K562 (cell line): Measurements from ENCODE around the gene TNFAIP3. TPM values are rescaled to one million over a fixed set of nuclear protein-coding genes. Genes with fewer than 3 reads are reported as not detected.
A peak's percentile ranks its signal among the peaks of the same experiment; 100 is the strongest.

ENCODE experiments used
- BRCA1 ChIP-seq, 2 experiments: fragments of 450-650 bp in 1 of 2; sonication (generic) in 1 of 2; formaldehyde crosslinking in 1 of 2; IDR thresholded peaks; 2 replicates each; pipeline versions ENCODE4 v1.5.0 to v1.6.1; 2017 to 2020; ENCODE audit warnings: mild to moderate bottlenecking in 1 of 2, missing genetic modification reagents in 1 of 2
- CXXC5 ChIP-seq: fragments of 250-450 bp; sonication (Bioruptor Pico); IDR thresholded peaks from 2 replicates; pipeline ENCODE4 v1.8.0; 2022; ENCODE audit warnings: inconsistent platforms, mild to moderate bottlenecking, moderate library complexity
- FOS ChIP-seq: IDR thresholded peaks from 3 replicates; pipeline ENCODE4 v1.6.1; 2011; ENCODE audit not compliant: insufficient read length; ENCODE audit errors: extremely low read depth
- HMG20A ChIP-seq: fragments of 450-650 bp; formaldehyde crosslinking; conservative IDR thresholded peaks from 2 replicates; pipeline ENCODE4 v1.4.0; 2020; ENCODE audit warnings: mild to moderate bottlenecking, mixed read lengths
- KDM2B ChIP-seq: fragments of 250-450 bp; sonication (Bioruptor Pico); IDR thresholded peaks from 2 replicates; pipeline ENCODE4 v1.8.0; 2021; ENCODE audit warnings: mild to moderate bottlenecking, moderate library complexity
- KDM5B ChIP-seq: fragments of 200-600 bp; sonication (generic); IDR thresholded peaks from 2 replicates; pipeline ENCODE4 v1.6.1; 2012; ENCODE audit warnings: low read depth, mild to moderate bottlenecking, moderate library complexity, low read length, control low read depth, inconsistent platforms; ENCODE audit not compliant: insufficient replicate concordance
- MYC ChIP-seq, 2 experiments: fragments of 250-450 bp in 1 of 2; sonication (Bioruptor Pico) in 1 of 2; IDR thresholded peaks; 2 replicates each; pipeline versions ENCODE4 v1.5.1 to v1.6.1; 2012 to 2021; ENCODE audit warnings: low read depth in 2 of 2, borderline replicate concordance in 1 of 2, improper control_type of control experiment in 1 of 2, low read length in 1 of 2, mild to moderate bottlenecking in 1 of 2, moderate library complexity in 1 of 2
- NCOA2 ChIP-seq, 2 experiments: fragments of 450-650 bp; IDR thresholded peaks; 2 replicates each; pipeline ENCODE4 v1.6.1; 2018; ENCODE audit warnings: mild to moderate bottlenecking in 2 of 2, moderate library complexity in 1 of 2; ENCODE audit not compliant: partially characterized antibody in 2 of 2
- NCOR1 ChIP-seq: fragments of 450-650 bp; IDR thresholded peaks from 2 replicates; pipeline ENCODE4 v1.6.1; 2016; ENCODE audit warnings: mild to moderate bottlenecking, moderate library complexity
- PHTF2 ChIP-seq: fragments of 250-450 bp; sonication (Bioruptor Pico); IDR thresholded peaks from 2 replicates; pipeline ENCODE4 v1.5.0; 2021; ENCODE audit warnings: mild to moderate bottlenecking
- POLR3G ChIP-seq: IDR thresholded peaks from 2 replicates; pipeline ENCODE4 v1.6.1; 2011; ENCODE audit not compliant: insufficient read length, insufficient replicate concordance; ENCODE audit errors: extremely low read depth
- SLC30A9 ChIP-seq: fragments of 250-450 bp; sonication (Bioruptor Pico); IDR thresholded peaks from 2 replicates; pipeline ENCODE4 v1.8.0; 2022; ENCODE audit warnings: mild to moderate bottlenecking, moderate library complexity
- TCFL5 ChIP-seq: fragments of 250-450 bp; sonication (Bioruptor Pico); conservative IDR thresholded peaks from 2 replicates; pipeline ENCODE4 v1.6.1; 2021; ENCODE audit warnings: mild to moderate bottlenecking, moderate library complexity, matching md5 sums
- TEAD1 ChIP-seq, 2 experiments: fragments of 450-650 bp in 1 of 2; sonication (generic) in 1 of 2; formaldehyde crosslinking; IDR thresholded peaks; 2 replicates each; pipeline versions ENCODE4 v1.4.0 to v1.8.0; 2020 to 2022; ENCODE audit warnings: mild to moderate bottlenecking in 2 of 2, missing genetic modification reagents in 1 of 2
- TEAD2 ChIP-seq: fragments of 450-650 bp; IDR thresholded peaks from 2 replicates; pipeline ENCODE4 v1.6.1; 2016; ENCODE audit warnings: missing genetic modification characterization, control low read depth, missing compliant biosample characterization
- ZEB2 ChIP-seq: fragments of 450-650 bp; IDR thresholded peaks from 2 replicates; pipeline ENCODE4 v1.6.1; 2016
- polyA plus RNA-seq, 8 experiments: library from polyadenylated mRNA; depleted of rRNA in 4 of 8; stranded (reverse) in 5 of 8; unstranded in 3 of 8; fragments of >200 nt; fragmentation: Nextera tagmentation in 2 of 8; fragmentation: Illumina TruSeq in 1 of 8; extraction: Ambion mirVana in 2 of 8; extraction: Trizol in 1 of 8; gene quantifications; 2 replicates each; pipeline versions ENCODE4 v1.2.1 to v1.2.3, GENCODE V29; 2011 to 2014; ENCODE audit warnings: inconsistent platforms in 1 of 8, missing spikeins in 1 of 8
- total RNA-seq, 7 experiments: library from RNA; depleted of rRNA in 6 of 7; stranded (reverse); fragments of >200 nt in 6 of 7; fragmentation: Illumina TruSeq in 2 of 7; extraction: Trizol in 2 of 7; gene quantifications; 2 replicates each; pipeline versions ENCODE4 v1.2.1 to v1.2.3, GENCODE V29; 2011 to 2021; ENCODE audit warnings: low replicate concordance in 1 of 7
- TF ChIP-seq, protein P1 (sequence below): fragments of 250-450 bp; sonication (Bioruptor Pico); IDR thresholded peaks from 2 replicates; pipeline ENCODE4 v1.5.0; 2020; ENCODE audit warnings: mild to moderate bottlenecking
- TF ChIP-seq, protein P2 (sequence below): fragments of 450-650 bp; formaldehyde crosslinking; IDR thresholded peaks from 2 replicates; pipeline ENCODE4 v1.4.0; 2020; ENCODE audit warnings: mild to moderate bottlenecking, moderate library complexity
- TF ChIP-seq, protein P3 (sequence below), 2 experiments: fragments of 150-350 bp in 1 of 2; IDR thresholded peaks; 2 replicates each; pipeline ENCODE4 v1.6.1; 2012 to 2016; ENCODE audit warnings: low read depth in 2 of 2, low read length in 2 of 2, mild to moderate bottlenecking in 1 of 2, moderate library complexity in 1 of 2

TNFAIP3 gene
- total and polyA plus RNA-seq, 9 of the 15 experiments (the other 6 are each of a cell fraction or from before 2014, with no cell fraction given) = 0.79 to 17.0 (median 6.4) TPM

DNA sequence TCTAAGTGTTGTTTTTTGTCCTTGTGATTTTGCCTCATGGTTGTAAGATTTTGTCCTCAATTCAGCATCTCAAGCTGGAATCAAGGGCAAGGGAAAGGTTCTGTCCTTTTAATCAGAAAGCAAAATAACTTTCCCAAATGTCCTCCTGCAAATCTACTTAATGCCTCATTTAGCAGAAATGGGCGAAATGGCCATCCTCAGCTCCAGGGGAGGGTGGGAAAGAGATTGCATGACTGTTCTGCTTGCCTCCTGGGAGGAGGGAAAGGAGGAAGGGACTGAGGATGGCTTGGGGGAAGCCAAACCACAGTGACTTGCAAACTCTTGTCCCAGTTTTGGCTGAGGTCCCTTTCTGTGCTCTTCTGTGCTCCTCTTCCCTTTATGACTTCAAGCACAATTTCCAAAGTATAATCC, 43.4 kb downstream of the TNFAIP3 start (continued):
- TF ChIP-seq, protein P1, sequence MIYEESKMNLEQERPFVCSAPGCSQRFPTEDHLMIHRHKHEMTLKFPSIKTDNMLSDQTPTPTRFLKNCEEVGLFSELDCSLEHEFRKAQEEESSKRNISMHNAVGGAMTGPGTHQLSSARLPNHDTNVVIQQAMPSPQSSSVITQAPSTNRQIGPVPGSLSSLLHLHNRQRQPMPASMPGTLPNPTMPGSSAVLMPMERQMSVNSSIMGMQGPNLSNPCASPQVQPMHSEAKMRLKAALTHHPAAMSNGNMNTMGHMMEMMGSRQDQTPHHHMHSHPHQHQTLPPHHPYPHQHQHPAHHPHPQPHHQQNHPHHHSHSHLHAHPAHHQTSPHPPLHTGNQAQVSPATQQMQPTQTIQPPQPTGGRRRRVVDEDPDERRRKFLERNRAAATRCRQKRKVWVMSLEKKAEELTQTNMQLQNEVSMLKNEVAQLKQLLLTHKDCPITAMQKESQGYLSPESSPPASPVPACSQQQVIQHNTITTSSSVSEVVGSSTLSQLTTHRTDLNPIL (CRISPR knock-in tag) = no peak
- TF ChIP-seq FOS = no peak
- TF ChIP-seq BRCA1 (IDR thresholded peaks at IDR 0.05) = no peak
- TF ChIP-seq BRCA1 (CRISPR knock-in tag; IDR thresholded peaks at IDR 0.05) = no peak
- TF ChIP-seq, protein P2, sequence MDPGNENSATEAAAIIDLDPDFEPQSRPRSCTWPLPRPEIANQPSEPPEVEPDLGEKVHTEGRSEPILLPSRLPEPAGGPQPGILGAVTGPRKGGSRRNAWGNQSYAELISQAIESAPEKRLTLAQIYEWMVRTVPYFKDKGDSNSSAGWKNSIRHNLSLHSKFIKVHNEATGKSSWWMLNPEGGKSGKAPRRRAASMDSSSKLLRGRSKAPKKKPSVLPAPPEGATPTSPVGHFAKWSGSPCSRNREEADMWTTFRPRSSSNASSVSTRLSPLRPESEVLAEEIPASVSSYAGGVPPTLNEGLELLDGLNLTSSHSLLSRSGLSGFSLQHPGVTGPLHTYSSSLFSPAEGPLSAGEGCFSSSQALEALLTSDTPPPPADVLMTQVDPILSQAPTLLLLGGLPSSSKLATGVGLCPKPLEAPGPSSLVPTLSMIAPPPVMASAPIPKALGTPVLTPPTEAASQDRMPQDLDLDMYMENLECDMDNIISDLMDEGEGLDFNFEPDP (CRISPR knock-in tag) = peak; percentile 76; the same call in 1 of the 2 replicates
- peak; percentile 88 for TF ChIP-seq CXXC5 (CRISPR knock-in tag)
- no peak for TF ChIP-seq SLC30A9 (CRISPR knock-in tag)
- TF ChIP-seq TEAD2 (tag) = peak; percentile 56; the same call in 1 of the 2 replicates
- peak; percentile 69 for TF ChIP-seq NCOR1
- no peak for TF ChIP-seq HMG20A (CRISPR knock-in tag)
- no peak for TF ChIP-seq PHTF2
- no peak for TF ChIP-seq KDM2B
- TF ChIP-seq, protein P3, sequence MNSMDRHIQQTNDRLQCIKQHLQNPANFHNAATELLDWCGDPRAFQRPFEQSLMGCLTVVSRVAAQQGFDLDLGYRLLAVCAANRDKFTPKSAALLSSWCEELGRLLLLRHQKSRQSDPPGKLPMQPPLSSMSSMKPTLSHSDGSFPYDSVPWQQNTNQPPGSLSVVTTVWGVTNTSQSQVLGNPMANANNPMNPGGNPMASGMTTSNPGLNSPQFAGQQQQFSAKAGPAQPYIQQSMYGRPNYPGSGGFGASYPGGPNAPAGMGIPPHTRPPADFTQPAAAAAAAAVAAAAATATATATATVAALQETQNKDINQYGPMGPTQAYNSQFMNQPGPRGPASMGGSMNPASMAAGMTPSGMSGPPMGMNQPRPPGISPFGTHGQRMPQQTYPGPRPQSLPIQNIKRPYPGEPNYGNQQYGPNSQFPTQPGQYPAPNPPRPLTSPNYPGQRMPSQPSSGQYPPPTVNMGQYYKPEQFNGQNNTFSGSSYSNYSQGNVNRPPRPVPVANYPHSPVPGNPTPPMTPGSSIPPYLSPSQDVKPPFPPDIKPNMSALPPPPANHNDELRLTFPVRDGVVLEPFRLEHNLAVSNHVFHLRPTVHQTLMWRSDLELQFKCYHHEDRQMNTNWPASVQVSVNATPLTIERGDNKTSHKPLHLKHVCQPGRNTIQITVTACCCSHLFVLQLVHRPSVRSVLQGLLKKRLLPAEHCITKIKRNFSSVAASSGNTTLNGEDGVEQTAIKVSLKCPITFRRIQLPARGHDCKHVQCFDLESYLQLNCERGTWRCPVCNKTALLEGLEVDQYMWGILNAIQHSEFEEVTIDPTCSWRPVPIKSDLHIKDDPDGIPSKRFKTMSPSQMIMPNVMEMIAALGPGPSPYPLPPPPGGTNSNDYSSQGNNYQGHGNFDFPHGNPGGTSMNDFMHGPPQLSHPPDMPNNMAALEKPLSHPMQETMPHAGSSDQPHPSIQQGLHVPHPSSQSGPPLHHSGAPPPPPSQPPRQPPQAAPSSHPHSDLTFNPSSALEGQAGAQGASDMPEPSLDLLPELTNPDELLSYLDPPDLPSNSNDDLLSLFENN (IDR thresholded peaks at IDR 0.05; ENCODE audit: low read depth in 2 of 2, low read length in 2 of 2) = 0 out of 4 replicates have a peak, but pooled peaks of 1 of the 2 experiments have one; percentile 8
- no peak for TF ChIP-seq NCOA2 (IDR thresholded peaks at IDR 0.05; ENCODE audit: partially characterized antibody in 2 of 2)
- peak in 1 of 2 experiments; percentile 80; a peak in 2 of 4 replicates for TF ChIP-seq TEAD1 (CRISPR knock-in tag; IDR thresholded peaks at IDR 0.05)
- no peak for TF ChIP-seq KDM5B
- peak; percentile 40; the same call in 1 of the 2 replicates for TF ChIP-seq ZEB2
- TF ChIP-seq MYC (IDR thresholded peaks at IDR 0.05; ENCODE audit: low read depth, low read length) = peak; percentile 64
- no peak for TF ChIP-seq MYC (CRISPR knock-in tag; IDR thresholded peaks at IDR 0.05; ENCODE audit: borderline replicate concordance, low read depth)
- TF ChIP-seq POLR3G = no peak
- peak; percentile 61; the same call in 1 of the 2 replicates for TF ChIP-seq TCFL5
